Esophagus muscularis mucosa (tissue), 4 donors: Measurements from ENCODE around the gene FIGNL2.

Source experiments
- CTCF ChIP-seq, 3 experiments: fragments of 200-600 bp in 2 of 3; fragments of 450-650 bp in 1 of 3; sonication (generic) in 2 of 3; IDR thresholded peaks; one replicate each; pipeline ENCODE4 v1.5.1; 2017 to 2019; ENCODE audit warnings: antibody characterized with exemption in 3 of 3, mild to moderate bottlenecking in 2 of 3, moderate library complexity in 1 of 3
- EP300 ChIP-seq: sonication (generic); formaldehyde crosslinking; IDR thresholded peaks from one replicate; pipeline ENCODE4 v1.6.1; 2017; ENCODE audit warnings: antibody characterized with exemption
- POLR2A ChIP-seq: fragments of 450-650 bp; IDR thresholded peaks from one replicate; pipeline ENCODE4 v1.6.1; 2017; ENCODE audit warnings: antibody characterized with exemption, moderate library complexity, mild to moderate bottlenecking, low read depth

GRCh38 chr12:51793201-51793600, 55.3 kb downstream of the FIGNL2 start:
- no peak for TF ChIP-seq CTCF (IDR thresholded peaks at IDR 0.05)
- no peak for TF ChIP-seq POLR2A
- no peak for TF ChIP-seq EP300
